AG09319 (cell line): ENCODE measurements around the gene USP6.
"Not testable (repeated sequence)": the region's sequence is repeated elsewhere in the genome, so short reads cannot be mapped to it uniquely, and the experiment has no call there.

Experiments used
- DNase-seq: peaks from one replicate; pipeline ENCODE4 v3.0.0-alpha.2; 2010; ENCODE audit warnings: low read depth; ENCODE audit errors: extremely low read depth
- TF ChIP-seq, protein P1 (sequence below): IDR thresholded peaks from 2 replicates; pipeline ENCODE4 v1.5.1; 2011; ENCODE audit warnings: low read depth, mild to moderate bottlenecking, inconsistent platforms, low read length, moderate library complexity

The USP6 gene

DNA sequence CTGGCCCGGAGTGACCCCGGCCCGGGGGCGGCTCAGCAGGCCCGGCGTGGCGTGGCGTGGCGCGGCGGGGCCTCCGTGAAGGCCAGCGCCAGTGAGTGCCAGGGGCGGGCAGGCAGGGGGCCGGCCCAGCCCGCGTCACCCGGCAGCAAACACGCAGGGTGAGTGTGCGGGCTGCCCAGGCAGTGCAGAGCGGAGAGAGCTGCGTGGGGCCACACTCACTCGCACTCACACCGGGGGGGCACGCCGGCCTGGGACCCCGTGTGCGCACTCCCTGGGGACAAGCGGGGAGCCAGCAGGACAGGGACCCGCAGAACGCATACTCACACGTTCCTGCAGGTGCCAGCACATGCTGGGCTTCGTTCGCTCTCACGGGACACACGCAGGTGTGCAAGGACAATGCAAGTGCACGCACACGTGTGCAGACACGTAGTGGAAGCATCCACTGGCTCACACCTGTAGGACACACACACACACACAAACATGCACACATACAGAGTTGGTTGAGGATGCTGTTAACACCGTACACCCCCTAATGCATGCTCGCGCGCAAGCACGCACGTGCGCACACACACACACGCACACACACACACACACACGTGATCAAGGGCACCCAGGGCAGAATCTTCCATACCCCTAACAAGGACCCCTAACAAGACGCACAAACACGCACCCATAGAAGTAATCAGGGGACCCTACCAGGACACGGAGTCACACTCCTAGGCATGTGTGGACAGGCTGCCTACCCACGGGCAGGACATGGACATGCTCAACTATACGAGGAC, 7.7 kb downstream of the USP6 start:
- TF ChIP-seq, protein P1, sequence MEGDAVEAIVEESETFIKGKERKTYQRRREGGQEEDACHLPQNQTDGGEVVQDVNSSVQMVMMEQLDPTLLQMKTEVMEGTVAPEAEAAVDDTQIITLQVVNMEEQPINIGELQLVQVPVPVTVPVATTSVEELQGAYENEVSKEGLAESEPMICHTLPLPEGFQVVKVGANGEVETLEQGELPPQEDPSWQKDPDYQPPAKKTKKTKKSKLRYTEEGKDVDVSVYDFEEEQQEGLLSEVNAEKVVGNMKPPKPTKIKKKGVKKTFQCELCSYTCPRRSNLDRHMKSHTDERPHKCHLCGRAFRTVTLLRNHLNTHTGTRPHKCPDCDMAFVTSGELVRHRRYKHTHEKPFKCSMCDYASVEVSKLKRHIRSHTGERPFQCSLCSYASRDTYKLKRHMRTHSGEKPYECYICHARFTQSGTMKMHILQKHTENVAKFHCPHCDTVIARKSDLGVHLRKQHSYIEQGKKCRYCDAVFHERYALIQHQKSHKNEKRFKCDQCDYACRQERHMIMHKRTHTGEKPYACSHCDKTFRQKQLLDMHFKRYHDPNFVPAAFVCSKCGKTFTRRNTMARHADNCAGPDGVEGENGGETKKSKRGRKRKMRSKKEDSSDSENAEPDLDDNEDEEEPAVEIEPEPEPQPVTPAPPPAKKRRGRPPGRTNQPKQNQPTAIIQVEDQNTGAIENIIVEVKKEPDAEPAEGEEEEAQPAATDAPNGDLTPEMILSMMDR: no peak
- no peak for DNase-seq

DNA sequence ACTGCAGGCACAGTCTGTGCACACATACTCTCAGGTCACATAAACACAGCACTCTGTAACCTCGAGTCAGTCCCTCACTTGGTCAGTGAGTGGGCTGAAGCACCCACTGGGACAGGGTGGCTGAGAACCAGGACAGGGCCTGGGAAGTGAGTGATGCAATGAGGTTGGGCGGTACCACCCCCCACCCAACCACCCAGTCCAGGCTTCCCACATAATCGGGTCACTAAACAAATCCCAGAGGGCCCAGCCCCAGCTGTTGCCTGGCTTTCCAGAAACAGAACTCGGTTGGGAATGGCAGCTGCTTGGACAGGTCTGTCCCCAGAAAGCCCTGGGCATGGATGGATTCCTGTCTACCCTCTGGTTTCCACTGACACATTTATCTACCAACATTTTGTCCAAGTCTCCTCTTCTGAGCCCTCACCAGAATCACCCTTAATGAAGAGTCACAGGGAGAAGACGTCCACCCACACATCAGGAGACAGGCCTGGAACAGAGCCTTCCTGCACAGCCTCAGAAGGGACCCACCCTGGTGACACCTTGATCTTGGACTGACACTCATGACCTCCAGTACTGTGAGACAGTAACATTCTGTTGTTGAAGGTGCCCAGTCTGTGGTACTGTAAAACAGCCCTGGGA, 8.4 kb downstream of the USP6 start:
- not testable (repeated sequence) for DNase-seq

DNA sequence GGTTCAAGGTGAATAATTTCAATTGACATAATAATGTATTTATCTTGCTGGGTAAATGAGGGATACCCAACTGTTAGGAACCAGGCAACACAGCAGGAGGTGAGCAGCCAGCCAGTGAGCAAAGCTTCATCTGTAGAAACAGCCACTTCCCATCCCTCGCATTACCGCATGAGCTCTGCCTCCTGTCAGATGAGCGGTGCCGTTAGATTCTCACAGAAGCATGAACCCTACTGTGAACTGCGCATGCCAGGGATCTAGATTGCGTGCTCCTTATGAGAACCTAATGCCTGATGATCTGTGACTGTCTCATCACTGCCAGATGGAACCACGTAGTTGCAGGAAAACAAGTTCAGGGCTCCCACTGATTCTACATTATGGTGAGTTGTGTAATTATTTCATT, 9.1 kb downstream of the USP6 start:
- not testable (repeated sequence) for DNase-seq

DNA sequence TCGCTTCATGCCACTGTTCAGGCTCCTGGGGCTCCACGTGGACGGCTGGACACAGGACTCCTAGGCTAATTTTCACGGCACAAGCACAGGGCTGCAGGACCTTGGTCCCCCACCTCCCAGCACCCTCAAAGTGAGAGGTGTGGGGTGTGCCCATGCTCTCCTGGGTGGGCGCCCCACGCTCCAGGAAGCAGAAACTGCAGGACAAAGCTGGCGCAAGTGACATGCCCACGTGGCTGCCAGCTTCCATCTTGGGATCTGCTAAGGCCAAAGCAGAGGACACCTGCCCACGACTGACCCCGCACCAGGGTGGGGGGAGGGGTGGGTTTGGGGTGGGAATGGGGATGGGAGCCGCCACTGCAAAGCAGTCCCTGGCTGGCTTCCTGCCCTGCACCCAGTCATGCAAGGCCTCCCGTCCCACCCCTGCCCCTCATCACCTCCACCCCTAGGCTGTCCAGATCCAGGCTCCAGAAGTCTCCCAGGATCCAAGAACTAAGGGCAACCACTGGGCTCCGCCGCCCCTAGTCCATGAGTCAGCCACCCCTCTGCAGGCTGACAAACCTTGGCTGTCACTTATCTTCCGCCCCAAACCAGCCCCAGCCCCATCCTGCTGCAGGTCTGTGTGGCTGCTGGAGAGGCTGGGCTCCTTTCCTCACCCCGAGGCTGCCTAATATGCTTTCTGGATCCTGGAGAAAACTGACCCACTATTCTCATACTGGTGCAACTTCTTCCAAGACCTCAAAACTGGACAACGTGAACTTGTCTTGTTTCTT, 11.1 kb downstream of the USP6 start:
- TF ChIP-seq, protein P1: no peak
- DNase-seq: no peak

DNA sequence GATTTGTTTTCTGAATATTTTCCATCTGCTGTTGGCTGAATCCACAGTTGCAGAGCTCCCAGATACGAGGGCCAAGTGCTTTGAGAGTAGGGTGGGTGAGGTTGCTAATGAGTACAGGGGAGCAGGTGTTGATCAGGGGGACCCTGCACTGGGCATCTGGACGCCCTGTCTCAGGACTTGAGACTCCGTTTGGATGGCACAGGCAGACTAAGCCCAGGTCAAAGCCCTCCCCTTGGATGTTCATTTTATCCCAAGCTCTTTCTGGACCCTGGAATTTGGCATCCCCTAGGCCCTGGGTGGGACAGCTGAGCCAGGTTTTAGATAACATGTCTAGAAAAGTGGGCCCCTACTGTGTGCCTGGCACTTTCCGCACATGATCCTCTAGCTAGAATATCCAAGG, 12.1 kb downstream of the USP6 start:
- TF ChIP-seq, protein P1: no peak
- no peak for DNase-seq

DNA sequence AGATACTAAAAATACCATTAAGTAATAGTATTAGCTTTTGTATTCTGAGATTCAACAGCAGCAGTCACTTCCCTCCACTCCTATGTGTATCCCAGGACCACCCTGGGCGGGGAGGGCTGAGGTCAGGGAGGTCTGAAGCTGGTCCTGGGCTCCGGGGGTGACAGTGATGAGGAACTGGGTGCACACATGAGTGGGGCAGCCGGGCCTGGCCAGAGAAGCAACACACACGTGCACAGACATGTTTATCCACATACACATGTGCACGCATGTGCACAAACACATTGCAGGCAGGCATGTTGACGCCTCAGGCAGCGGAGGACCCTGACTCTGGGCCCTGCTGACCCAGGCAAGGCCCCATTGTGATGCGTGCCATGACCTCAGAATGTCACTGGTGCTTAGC, 12.6 kb downstream of the USP6 start:
- DNase-seq: not testable (repeated sequence)

DNA sequence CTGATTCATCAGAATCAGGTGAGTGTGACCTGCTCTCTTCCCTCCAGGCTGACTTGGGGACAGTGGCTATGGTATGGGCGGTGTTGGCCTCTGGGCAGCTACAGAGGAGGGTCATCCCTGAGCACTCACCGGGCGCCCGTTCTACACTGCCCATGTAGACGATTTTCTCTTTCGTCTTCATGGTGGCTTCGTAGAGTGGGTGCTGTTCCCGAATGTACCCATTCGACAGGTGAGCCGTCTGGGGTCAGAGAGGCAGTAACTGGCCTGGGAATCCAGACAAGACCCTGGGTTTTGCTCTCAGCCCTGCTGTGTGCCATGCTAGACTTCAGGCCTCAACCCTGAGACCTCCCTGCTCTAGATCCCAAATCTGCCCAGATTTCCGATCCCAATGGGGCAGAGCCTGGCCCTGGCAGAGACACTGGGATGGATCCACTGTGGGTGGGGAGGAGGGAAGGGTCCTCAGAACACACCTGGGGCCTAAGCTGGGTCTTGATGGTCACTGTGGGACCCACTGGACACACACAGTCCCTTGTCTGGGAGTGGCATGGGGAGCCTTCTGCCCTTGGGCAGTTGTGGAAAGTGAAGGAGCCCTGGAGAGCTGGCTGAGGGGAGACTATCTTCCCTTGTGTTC, 13.2 kb downstream of the USP6 start:
- TF ChIP-seq, protein P1: no peak
- DNase-seq: no peak

DNA sequence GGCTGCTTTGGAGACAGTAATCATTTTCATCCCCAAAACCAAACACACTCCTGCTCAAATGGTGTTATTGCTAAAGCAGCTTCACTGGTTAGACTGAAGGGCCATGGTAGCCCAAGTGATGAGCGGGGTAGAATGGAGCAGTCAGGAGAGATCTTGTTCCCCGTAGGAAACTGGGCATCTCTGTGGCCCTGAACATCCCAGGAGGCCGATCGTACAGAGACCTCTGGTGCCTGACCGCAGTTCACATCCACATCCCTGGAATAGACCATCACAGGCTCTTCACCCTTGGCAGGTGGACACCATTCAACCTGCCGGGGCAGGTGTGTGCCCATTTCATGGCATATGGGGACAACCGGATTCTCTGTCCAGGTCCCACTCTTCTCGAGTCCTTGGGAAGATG, 13.9 kb downstream of the USP6 start:
- not testable (repeated sequence) for DNase-seq

DNA sequence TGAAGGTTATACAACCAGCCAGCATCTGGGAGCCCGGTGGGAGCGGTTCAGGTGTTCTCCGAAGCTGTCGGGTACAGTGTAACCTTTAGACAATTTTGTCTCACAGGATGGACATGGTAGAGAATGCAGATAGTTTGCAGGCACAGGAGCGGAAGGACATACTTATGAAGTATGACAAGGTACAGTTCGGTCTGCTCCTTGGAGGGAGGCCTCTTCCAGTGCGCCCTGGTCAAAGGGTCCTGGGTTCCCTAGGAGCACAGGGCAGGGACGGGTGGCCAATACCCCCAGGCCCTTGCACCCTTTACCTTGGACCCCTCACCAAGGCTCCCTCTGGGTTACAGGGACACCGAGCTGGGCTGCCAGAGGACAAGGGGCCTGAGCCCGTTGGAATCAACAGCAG, 14.4 kb downstream of the USP6 start:
- not testable (repeated sequence) for DNase-seq

DNA sequence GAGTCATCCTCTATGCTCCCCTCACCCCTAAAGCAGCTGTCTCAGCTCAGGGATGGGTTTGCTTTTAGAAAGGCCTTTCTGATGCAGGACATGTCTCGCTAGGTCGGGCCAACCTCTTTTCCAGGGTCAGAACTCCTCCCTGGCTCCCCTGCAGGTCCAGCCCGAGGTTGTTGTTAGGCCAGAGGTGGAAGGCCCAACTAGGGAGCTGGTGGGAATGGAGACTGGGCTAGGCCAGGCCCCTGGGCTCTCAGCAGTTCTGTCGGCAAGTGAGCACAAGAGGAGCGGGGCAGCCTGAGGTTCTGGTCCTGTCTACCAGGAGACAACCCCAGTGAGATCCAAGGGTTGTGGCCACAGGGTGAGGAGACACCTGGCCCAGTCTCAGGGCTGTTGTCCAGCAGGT, 14.9 kb downstream of the USP6 start:
- not testable (repeated sequence) for DNase-seq
